NCI-H2107 (cell line): Measurements from ENCODE around the gene ASCL3.
"Not testable (repeated sequence)": the region's sequence is repeated elsewhere in the genome, so short reads cannot be mapped to it uniquely, and the experiment has no call there.

Source experiments
- DNase-seq: peaks from one replicate; lab custom pipeline; 2025; lab: John Stamatoyannopoulos, UW

Gene ASCL3

GRCh38 chr11:8910649-8911026 is 32.2 kb downstream of the ASCL3 start:
- DNase-seq: no peak

GRCh38 chr11:8908099-8908498 is 34.7 kb downstream of the ASCL3 start:
- no peak for DNase-seq

DNA sequence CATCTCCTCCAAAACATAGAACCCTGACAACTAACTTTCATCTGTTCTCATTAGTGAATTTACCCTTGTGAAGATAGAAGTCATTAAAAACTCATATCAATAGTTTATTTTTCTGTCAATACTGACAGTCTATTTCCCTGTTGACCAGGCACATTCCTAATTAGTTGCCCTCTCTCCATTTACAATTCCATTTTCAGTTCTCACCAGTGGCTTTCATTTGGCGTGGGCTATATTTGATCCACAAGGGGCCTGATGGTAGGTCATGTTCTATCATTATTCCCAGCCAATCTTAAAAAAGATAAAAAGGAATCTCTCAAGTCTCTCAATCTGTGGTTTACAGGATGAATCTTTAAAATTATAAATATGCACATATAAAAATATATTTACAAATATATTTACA is 35.7 kb downstream of the ASCL3 start:
- no peak for DNase-seq

- DNase-seq: no peak
Observed at GRCh38 chr11:8905528-8906165, 37.2 kb downstream of the ASCL3 start.

- no peak for DNase-seq
Observed at GRCh38 chr11:8899119-8899753, 43.6 kb downstream of the ASCL3 start.

- not testable (repeated sequence) for DNase-seq
Observed at GRCh38 chr11:8891185-8891584, 51.6 kb downstream of the ASCL3 start.
